BLaER1 (cell line): Measurements from ENCODE around the gene GRAMD4.

Source experiments
- H3K27ac ChIP-seq: shearing (Covaris generic); formaldehyde crosslinking; 2 replicates; pipeline ENCODE4 v1.8.1; 2022
- H3K27me3 ChIP-seq: shearing (Covaris generic); formaldehyde crosslinking; 2 replicates; pipeline ENCODE4 v1.8.1; 2022
- H3K36me3 ChIP-seq: shearing (Covaris generic); formaldehyde crosslinking; 2 replicates; pipeline ENCODE4 v1.8.1; 2022
- H3K4me1 ChIP-seq: shearing (Covaris generic); formaldehyde crosslinking; 2 replicates; pipeline ENCODE4 v1.8.1; 2022
- H3K4me2 ChIP-seq: shearing (Covaris generic); formaldehyde crosslinking; 2 replicates; pipeline ENCODE4 v1.8.1; 2022
- H3K4me3 ChIP-seq: shearing (Covaris generic); formaldehyde crosslinking; 2 replicates; pipeline ENCODE4 v1.8.1; 2022
- H3K9ac ChIP-seq: shearing (Covaris generic); formaldehyde crosslinking; 2 replicates; pipeline ENCODE4 v1.8.1; 2022
- H3K9me3 ChIP-seq: shearing (Covaris generic); formaldehyde crosslinking; 2 replicates; pipeline ENCODE4 v1.8.1; 2022
- H4K20me1 ChIP-seq: shearing (Covaris generic); formaldehyde crosslinking; 2 replicates; pipeline ENCODE4 v1.8.1; 2022
- Cebpa-rat ChIP-seq: shearing (Covaris generic); IDR thresholded peaks from 2 replicates; pipeline ENCODE4 v1.8.1; 2022

GRAMD4 gene

GRCh38 chr22:46674367-46674781 is 54.2 kb downstream of the GRAMD4 start:
- Histone ChIP-seq H3K36me3 (peaks cover 58% of the 10 kb centered on the region), H4K20me1 (peaks cover 78% of the 10 kb centered on the region), H3K27me3 (no peaks in the 10 kb centered on the region), H3K9me3 (no peaks in the 10 kb centered on the region), H3K4me1 (peaks cover 97% of the 10 kb centered on the region), H3K9ac (peak overlapping the region; percentile 79), H3K4me2 (peak overlapping the region; percentile 98), H3K4me3 (peak overlapping the region; percentile 66), H3K27ac (peak overlapping the region; percentile 87)
- no peak for TF ChIP-seq Cebpa-rat

- peak overlapping the region; percentile 98 for H3K4me2 ChIP-seq
- peak overlapping the region; percentile 79 for H3K9ac ChIP-seq
- H4K20me1 ChIP-seq: peaks cover 84% of the 10 kb centered on the region
- H3K4me3 ChIP-seq: peak overlapping the region; percentile 66
- no peak for TF ChIP-seq Cebpa-rat
- no peaks in the 10 kb centered on the region for H3K9me3 ChIP-seq
- peak overlapping the region; percentile 87 for H3K27ac ChIP-seq
- peaks cover 53% of the 10 kb centered on the region for H3K36me3 ChIP-seq
- peaks cover 100% of the 10 kb centered on the region for H3K4me1 ChIP-seq
- no peaks in the 10 kb centered on the region for H3K27me3 ChIP-seq
Observed at GRCh38 chr22:46674906-46675305, 54.7 kb downstream of the GRAMD4 start.

DNA sequence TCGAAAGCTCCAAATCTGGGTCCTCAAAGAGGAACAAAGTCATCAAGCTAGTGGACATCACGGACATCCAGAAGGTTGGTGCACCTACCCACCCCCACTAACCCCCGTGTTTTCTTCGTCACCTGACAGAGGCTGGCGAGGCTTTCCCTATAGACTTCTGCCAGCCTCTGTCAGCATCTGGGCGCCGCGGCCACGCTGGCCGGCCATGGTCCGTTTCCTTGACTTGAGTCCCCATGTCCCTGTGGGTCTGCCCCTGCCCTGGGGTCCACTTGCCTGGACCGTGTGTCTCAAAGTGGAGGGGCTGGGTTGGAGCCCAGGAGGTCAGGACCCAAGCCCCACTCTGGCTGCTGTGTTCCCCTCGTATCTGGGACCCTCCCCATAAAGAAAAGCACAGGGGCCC is 55.3 kb downstream of the GRAMD4 start:
- no peaks in the 10 kb centered on the region for H3K27me3 ChIP-seq
- peaks cover 99% of the 10 kb centered on the region for H3K4me1 ChIP-seq
- peak overlapping the region; percentile 79 for H3K9ac ChIP-seq
- no peaks in the 10 kb centered on the region for H3K9me3 ChIP-seq
- H4K20me1 ChIP-seq: peaks cover 83% of the 10 kb centered on the region
- peak overlapping the region; percentile 66 for H3K4me3 ChIP-seq
- peak overlapping the region; percentile 98 for H3K4me2 ChIP-seq
- H3K36me3 ChIP-seq: peaks cover 48% of the 10 kb centered on the region
- no peak for TF ChIP-seq Cebpa-rat
- H3K27ac ChIP-seq: peak overlapping the region; percentile 87

DNA sequence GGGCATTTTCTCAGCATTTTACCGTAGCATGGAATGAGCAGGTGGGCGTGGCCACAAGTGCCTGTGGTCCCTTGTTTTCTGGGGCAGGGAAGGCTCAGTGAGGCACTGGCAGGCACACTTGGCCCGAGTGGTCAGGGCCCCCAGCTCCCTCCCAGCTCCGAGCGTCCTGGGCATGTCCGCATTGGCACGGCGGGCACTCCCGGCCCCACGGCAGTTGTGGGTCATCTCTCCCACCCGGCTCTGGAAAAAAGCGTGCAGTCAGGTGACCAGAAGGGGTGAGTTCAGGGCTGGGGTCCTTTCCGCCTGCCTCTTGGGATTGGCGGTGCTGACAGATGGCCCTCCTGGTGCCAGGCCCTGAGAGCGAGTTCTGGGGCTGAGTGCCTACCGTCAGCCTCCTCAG is 55.8 kb downstream of the GRAMD4 start:
- no peaks in the 10 kb centered on the region for H3K27me3 ChIP-seq

GRCh38 chr22:46676479-46676878 is 56.3 kb downstream of the GRAMD4 start:
- H3K27ac ChIP-seq: peak overlapping the region; percentile 87; the same call in 1 of the 2 replicates
- H3K9me3 ChIP-seq: no peaks in the 10 kb centered on the region
- H3K4me1 ChIP-seq: peaks cover 95% of the 10 kb centered on the region
- no peak for TF ChIP-seq Cebpa-rat
- peak overlapping the region; percentile 79; the same call in 1 of the 2 replicates for H3K9ac ChIP-seq
- H3K4me3 ChIP-seq: peak overlapping the region; percentile 3; the same call in 1 of the 2 replicates
- H3K4me2 ChIP-seq: peak overlapping the region; percentile 98
- peaks cover 39% of the 10 kb centered on the region for H3K36me3 ChIP-seq
- H4K20me1 ChIP-seq: peaks cover 88% of the 10 kb centered on the region
- H3K27me3 ChIP-seq: no peaks in the 10 kb centered on the region

More for the DNA sequence above, 55.8 kb downstream of the GRAMD4 start:
- Histone ChIP-seq H3K9me3 (no peaks in the 10 kb centered on the region), H3K9ac (peak overlapping the region; percentile 79; the same call in 1 of the 2 replicates), H3K36me3 (peaks cover 43% of the 10 kb centered on the region), H3K27ac (peak overlapping the region; percentile 87), H3K4me2 (peak overlapping the region; percentile 98), H3K4me3 (peak overlapping the region; percentile 3; the same call in 1 of the 2 replicates), H4K20me1 (peaks cover 83% of the 10 kb centered on the region), H3K4me1 (peaks cover 95% of the 10 kb centered on the region)
- TF ChIP-seq Cebpa-rat: no peak

- H4K20me1 ChIP-seq: peaks cover 89% of the 10 kb centered on the region
- no peaks in the 10 kb centered on the region for H3K9me3 ChIP-seq
- H3K27me3 ChIP-seq: no peaks in the 10 kb centered on the region
- no peak overlapping the region; the same call in 1 of the 2 replicates for H3K4me3 ChIP-seq
- no peak for TF ChIP-seq Cebpa-rat
- H3K27ac ChIP-seq: peak overlapping the region; percentile 87; the same call in 1 of the 2 replicates
- H3K4me2 ChIP-seq: peak overlapping the region; percentile 98
- peaks cover 95% of the 10 kb centered on the region for H3K4me1 ChIP-seq
- peaks cover 41% of the 10 kb centered on the region for H3K36me3 ChIP-seq
- peak overlapping the region; percentile 79; the same call in 1 of the 2 replicates for H3K9ac ChIP-seq
Observed at GRCh38 chr22:46676881-46677280, 56.7 kb downstream of the GRAMD4 start.

DNA sequence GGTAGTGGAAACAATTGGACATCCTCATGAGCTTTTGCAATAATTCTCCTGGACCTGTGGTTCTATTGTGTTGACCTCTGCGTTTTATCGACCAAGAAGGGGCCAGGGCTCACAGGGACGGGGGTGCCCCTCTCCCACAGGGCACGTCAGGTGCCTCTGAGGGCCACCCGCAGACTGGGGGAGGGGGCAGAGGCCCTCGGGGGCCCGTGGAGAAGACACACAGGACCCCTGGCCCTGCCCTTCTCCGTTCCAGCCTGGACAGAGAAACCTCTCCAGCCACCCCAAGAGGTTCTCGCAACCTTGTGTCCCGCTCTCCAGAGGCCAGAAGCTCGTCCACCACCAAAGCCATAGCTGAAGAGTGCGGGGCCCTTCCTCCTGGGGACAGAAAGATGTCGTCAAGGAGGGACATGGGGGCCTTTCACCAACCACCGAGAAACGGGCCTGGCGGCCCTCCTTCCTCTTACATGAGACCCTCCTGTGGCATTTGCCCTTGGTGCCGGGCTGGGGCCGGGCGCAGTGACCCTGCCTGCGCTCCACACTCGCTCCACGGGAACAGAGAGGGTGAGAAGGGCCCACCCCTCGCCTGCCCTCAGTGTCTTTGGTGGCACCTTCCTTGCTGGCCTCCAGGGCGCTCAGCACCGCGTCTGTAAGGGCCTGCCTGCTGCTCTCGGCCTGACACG is 57.3 kb downstream of the GRAMD4 start:
- H3K4me3 ChIP-seq: peak overlapping the region; percentile 22; the same call in 1 of the 2 replicates
- H4K20me1 ChIP-seq: peaks cover 89% of the 10 kb centered on the region
- peaks cover 47% of the 10 kb centered on the region for H3K36me3 ChIP-seq
- TF ChIP-seq Cebpa-rat: no peak
- H3K4me1 ChIP-seq: peaks cover 95% of the 10 kb centered on the region
- H3K27ac ChIP-seq: peak overlapping the region; percentile 62; the same call in 1 of the 2 replicates
- no peak overlapping the region for H3K9ac ChIP-seq
- peak overlapping the region; percentile 98 for H3K4me2 ChIP-seq
- no peaks in the 10 kb centered on the region for H3K27me3 ChIP-seq
- no peaks in the 10 kb centered on the region for H3K9me3 ChIP-seq

- no peak for TF ChIP-seq Cebpa-rat
- H3K9ac ChIP-seq: peak overlapping the region; percentile 47
- peaks cover 91% of the 10 kb centered on the region for H4K20me1 ChIP-seq
- no peaks in the 10 kb centered on the region for H3K27me3 ChIP-seq
- peak overlapping the region; percentile 98 for H3K4me2 ChIP-seq
- H3K4me3 ChIP-seq: peak overlapping the region; percentile 31; the same call in 1 of the 2 replicates
- H3K27ac ChIP-seq: peak overlapping the region; percentile 62
- no peaks in the 10 kb centered on the region for H3K9me3 ChIP-seq
- peaks cover 49% of the 10 kb centered on the region for H3K36me3 ChIP-seq
- H3K4me1 ChIP-seq: peaks cover 95% of the 10 kb centered on the region
Observed at GRCh38 chr22:46678003-46678657, 57.9 kb downstream of the GRAMD4 start.

DNA sequence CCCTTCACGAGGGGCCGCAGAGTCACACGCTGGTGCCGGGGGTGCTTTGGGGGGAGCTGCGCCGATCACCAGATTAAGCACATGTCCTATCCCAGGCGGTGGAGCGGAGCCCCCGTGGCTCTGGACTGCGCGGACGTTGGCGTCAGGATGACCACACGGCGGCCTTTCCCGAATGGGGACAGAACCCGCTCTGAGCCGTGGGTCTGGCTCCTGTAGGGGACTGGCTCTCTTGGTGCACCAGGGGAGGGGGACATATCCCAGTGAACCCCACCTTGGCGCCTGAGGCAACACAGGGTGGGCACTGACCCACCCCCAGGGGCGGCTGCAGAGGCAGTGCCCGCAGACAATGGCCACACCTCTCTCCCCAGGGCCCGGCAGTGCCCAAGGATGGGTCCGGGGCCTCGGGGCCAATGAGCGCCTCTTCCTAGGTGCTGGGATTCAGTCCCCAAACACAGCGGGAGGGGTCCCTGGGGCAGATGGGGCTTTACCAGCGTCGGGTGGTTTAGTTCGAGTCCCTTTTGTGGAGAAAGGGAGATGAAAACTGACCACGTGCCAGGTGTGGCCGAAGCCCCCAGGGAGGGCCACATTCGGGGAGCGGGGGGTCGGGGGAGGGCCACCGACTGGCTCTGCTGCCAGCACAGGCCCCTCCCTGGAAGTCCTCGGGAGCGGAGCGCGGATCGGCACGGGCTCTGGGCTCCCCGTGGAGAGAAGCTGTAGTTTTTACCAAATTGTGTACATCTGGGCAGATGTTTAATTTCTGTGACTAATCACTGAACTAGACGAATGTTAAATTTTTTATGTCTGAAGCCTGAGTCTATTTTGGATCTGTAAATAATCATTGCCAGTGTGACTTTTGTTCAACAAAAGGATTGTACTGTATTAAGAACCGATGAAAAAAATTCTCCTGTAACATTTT is 58.9 kb downstream of the GRAMD4 start:
- TF ChIP-seq Cebpa-rat: no peak
- peak overlapping the region; percentile 62 for H3K27ac ChIP-seq
- H3K27me3 ChIP-seq: no peaks in the 10 kb centered on the region
- peaks cover 95% of the 10 kb centered on the region for H3K4me1 ChIP-seq
- H3K4me2 ChIP-seq: peak overlapping the region; percentile 98
- H4K20me1 ChIP-seq: peaks cover 92% of the 10 kb centered on the region
- H3K36me3 ChIP-seq: peaks cover 42% of the 10 kb centered on the region
- peak overlapping the region; percentile 31; the same call in 1 of the 2 replicates for H3K4me3 ChIP-seq
- H3K9me3 ChIP-seq: no peaks in the 10 kb centered on the region
- peak overlapping the region; percentile 47 for H3K9ac ChIP-seq
